Mucosa of descending colon (tissue), 3 donors: Measurements from ENCODE around the gene RMND5B. TPM values are rescaled to one million over a fixed set of nuclear protein-coding genes. Genes with fewer than 3 reads are reported as not detected.
A peak's percentile ranks its signal among the peaks of the same experiment; 100 is the strongest.

ENCODE experiments used
- ATAC-seq: fragments of 200-7000 bp; cut with Tn5 transposase; one replicate; pipeline ENCODE4 v1.9.1; 2020; ENCODE audit warnings: mild to moderate bottlenecking, moderate library complexity
- DNase-seq, 3 donors: peaks; one replicate each; pipeline ENCODE4 v3.0.0-alpha.2; 2020
- H3K36me3 ChIP-seq: fragments of 200-600 bp; one replicate; pipeline ENCODE4 v1.8.0; 2021; ENCODE audit warnings: low read depth, mild to moderate bottlenecking
- H3K4me1 ChIP-seq: fragments of 200-600 bp; one replicate; pipeline ENCODE4 v1.8.0; 2021; ENCODE audit warnings: low read depth, mild to moderate bottlenecking
- H3K4me3 ChIP-seq: fragments of 200-600 bp; one replicate; pipeline ENCODE4 v1.8.0; 2021; ENCODE audit warnings: mild to moderate bottlenecking
- H3K9me3 ChIP-seq: fragments of 200-600 bp; one replicate; pipeline ENCODE4 v1.8.0; 2021; ENCODE audit warnings: mild to moderate bottlenecking
- intact Hi-C, 2 donors: fragments of 100-400 bp; cut with DNase I in 1 of 2; cut with micrococcal nuclease in 1 of 2; formaldehyde crosslinking; loops; one replicate each; pipeline versions ENCODE4 v1.11.0 to v1.11.1; 2022; cut with DNase I, micrococcal nuclease
- total RNA-seq, 3 donors: library from RNA; stranded (reverse); fragmentation: NEBNext Ultra II Directional in 2 of 3; extraction: Animal tissue kit (Norgen Biotek cat#: 25700) in 2 of 3; gene quantifications; one replicate each; pipeline versions ENCODE4 v1.2.1 to v1.2.4, GENCODE V29; 2021 to 2023
- TF ChIP-seq, protein P1 (sequence below): fragments of 200-600 bp; IDR thresholded peaks from one replicate; pipeline ENCODE4 v1.8.0; 2022; ENCODE audit warnings: antibody characterized with exemption, mild to moderate bottlenecking
- donor health status: DM: no; HTN: no; CAD: no; lungs with moderate emphysema.
- donor health status: DM: no; HTN: no; CAD: no.
- donor health status: DM: no; HTN: yes; CAD: no.

The RMND5B gene
- total RNA-seq, 3 donors from 2014 or later, result 34.9 to 54.2 (median 40.8) TPM

DNA sequence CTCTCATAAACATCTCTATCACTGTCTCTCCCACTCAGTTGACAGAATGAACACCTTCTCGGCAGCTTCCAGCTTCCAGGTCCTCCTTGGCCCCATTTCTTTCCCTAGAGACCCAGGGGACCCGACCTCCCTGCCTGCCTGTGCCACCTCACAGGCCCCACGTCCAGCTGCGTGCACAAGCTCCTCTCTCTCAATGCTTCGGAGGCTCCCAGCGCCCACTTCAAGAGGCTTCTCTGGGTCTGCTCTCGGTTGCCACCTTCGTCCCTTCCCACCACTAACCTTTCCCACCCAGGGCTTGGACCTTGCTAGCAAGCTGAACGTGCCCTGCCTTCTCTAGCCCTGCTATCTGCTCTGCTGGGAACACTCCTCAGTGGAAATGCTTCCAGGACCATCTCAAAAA is 20.3 kb upstream of the RMND5B start:
- no peak for ATAC-seq
- DNase-seq, result no peak
- TF ChIP-seq, protein P1, sequence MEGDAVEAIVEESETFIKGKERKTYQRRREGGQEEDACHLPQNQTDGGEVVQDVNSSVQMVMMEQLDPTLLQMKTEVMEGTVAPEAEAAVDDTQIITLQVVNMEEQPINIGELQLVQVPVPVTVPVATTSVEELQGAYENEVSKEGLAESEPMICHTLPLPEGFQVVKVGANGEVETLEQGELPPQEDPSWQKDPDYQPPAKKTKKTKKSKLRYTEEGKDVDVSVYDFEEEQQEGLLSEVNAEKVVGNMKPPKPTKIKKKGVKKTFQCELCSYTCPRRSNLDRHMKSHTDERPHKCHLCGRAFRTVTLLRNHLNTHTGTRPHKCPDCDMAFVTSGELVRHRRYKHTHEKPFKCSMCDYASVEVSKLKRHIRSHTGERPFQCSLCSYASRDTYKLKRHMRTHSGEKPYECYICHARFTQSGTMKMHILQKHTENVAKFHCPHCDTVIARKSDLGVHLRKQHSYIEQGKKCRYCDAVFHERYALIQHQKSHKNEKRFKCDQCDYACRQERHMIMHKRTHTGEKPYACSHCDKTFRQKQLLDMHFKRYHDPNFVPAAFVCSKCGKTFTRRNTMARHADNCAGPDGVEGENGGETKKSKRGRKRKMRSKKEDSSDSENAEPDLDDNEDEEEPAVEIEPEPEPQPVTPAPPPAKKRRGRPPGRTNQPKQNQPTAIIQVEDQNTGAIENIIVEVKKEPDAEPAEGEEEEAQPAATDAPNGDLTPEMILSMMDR, result no peak
- no peaks in the 10 kb centered on the region for H3K36me3 ChIP-seq
- no peak overlapping the region for H3K4me3 ChIP-seq
- intact Hi-C loops, result no loop called here
- H3K9me3 ChIP-seq, result no peaks in the 10 kb centered on the region
- peaks cover 27% of the 10 kb centered on the region for H3K4me1 ChIP-seq

DNA sequence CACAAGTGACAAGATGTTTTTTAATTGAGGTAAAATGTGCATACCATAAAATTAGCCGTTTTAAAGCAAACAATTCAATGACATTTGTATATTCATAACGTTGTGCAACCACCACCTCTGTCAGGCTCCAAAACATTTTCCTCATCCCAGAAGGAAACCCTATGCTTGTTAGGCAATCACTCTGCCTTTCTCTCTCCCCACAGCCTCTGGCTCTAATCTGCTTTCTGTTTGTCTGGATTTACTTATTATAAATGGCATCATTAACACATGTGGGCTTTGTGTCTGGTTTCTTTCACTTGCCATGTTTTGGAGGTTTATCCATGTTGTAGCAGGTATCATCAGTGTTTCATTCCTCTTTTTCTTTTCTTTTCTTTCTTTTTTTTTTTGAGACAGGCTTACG is 18.9 kb upstream of the RMND5B start:
- DNase-seq, result no peak
- Histone ChIP-seq H3K9me3 (no peaks in the 10 kb centered on the region), H3K4me3 (no peak overlapping the region), H3K4me1 (peaks cover 34% of the 10 kb centered on the region), H3K36me3 (no peaks in the 10 kb centered on the region)
- TF ChIP-seq, protein P1, result no peak
- intact Hi-C loops, result no loop called here
- no peak for ATAC-seq

DNA sequence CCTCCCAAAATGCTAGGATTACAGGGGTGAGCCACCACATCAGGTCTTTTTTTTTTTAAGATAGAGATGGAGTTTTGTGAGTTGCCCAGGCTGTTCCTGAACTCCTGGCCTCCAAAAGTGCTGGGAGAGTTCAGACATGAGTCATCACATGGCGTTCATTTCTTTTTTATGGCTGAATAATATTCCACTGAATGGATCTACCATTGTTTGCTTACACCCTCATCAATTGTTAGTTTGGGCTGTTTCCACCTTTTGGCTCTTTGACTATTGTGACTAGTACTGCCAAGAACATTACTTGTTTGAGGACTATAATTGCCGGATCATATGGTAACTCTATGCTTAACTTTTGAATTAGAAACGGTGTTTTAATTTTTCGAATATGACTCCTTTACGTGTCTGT is 18.3 kb upstream of the RMND5B start:
- H3K9me3 ChIP-seq, result no peaks in the 10 kb centered on the region
- H3K4me3 ChIP-seq, result no peak overlapping the region
- intact Hi-C loops, result no loop called here
- H3K4me1 ChIP-seq, result peaks cover 36% of the 10 kb centered on the region
- DNase-seq (no peak), ATAC-seq (no peak)
- TF ChIP-seq, protein P1, result no peak
- H3K36me3 ChIP-seq, result no peaks in the 10 kb centered on the region

DNA sequence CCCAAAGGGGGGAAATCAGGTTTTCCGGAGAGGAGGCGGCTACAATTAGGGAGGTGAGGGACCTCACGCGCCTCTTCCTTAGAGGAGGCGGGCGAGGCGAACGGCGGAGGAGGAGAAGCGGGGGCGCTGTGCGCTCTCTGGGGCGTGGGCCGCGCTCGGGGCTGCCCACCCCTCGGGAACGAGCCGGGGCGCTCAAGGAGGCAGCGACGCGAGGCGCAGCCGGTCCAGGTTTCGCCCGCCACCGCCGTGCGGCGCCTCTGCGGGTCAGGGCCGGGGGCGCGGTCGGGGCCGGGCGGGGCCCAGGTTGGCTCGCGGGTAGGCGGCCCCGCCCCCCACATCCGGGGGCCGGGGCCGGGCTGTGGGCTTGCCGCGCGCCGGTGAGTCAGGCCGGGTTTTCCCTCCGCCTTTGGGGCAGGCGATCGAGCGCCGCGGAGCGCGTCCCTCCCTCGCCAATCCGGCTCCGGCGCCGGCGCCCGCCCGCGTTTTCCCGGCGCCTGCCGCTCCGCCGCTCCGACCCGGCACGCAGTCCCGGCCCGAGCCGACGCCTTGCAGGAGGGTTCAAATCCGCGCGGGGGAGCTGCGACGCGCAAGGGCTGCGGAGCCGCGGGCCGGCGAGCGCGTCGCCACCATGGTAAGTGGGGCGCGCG is 17.6 kb upstream of the RMND5B start, which contains the start of gene N4BP3:
TSS of gene N4BP3 (plus strand) at position 392 of the 647 bp plus-strand sequence. CDS start 6,052 bp downstream, outside the sequence.
- H3K9me3 ChIP-seq, result no peaks in the 10 kb centered on the region
- ATAC-seq, result peak; percentile 84
- intact Hi-C loops, result no loop called here

DNA sequence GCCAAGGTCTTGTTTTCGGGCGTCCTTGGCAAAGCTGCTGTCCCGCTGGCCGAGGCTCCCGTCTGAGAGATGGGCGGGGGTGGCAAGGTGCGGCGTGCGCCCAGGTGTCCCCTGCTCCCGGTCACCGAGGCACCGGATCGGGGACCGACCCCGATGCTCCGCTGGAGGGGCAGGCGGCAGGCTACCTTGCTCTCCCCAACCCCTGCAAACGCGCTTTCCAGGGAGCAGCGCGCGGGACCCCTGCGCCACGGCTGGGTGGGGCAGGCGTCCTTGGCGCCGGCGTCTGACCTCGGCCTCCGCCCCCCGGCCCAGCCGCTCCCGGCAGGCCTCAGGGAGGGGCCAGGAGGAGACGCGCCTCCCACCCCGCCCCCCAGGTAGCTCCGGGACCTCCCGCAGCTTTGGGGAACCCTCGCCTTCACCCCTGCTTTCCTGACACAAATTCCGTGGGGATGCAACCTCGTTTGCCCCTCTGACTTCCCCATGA is 16.9 kb upstream of the RMND5B start:
- peak; percentile 6 for ATAC-seq
- H3K4me3 ChIP-seq, result peak overlapping the region; percentile 6
- no peaks in the 10 kb centered on the region for H3K9me3 ChIP-seq
- H3K36me3 ChIP-seq, result no peaks in the 10 kb centered on the region
- TF ChIP-seq, protein P1, result no peak
- DNase-seq, result peak in 2 of 3 donors; percentile 32 to 57
- peaks cover 30% of the 10 kb centered on the region for H3K4me1 ChIP-seq
- intact Hi-C loops, result no loop called here

More for the DNA sequence above, 17.6 kb upstream of the RMND5B start, which contains the start of gene N4BP3:
- Histone ChIP-seq H3K4me1 (peaks cover 33% of the 10 kb centered on the region), H3K36me3 (no peaks in the 10 kb centered on the region), H3K4me3 (peak within 1 kb of the TSS; percentile 6)
- DNase-seq, result peak; percentile 78 to 86 (median 81)
- TF ChIP-seq, protein P1, result no peak
